ENCODE data around the gene TMX1.
A peak's percentile ranks its signal among the peaks of the same experiment; 100 is the strongest.

The TMX1 gene, protein sequence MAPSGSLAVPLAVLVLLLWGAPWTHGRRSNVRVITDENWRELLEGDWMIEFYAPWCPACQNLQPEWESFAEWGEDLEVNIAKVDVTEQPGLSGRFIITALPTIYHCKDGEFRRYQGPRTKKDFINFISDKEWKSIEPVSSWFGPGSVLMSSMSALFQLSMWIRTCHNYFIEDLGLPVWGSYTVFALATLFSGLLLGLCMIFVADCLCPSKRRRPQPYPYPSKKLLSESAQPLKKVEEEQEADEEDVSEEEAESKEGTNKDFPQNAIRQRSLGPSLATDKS

DNA sequence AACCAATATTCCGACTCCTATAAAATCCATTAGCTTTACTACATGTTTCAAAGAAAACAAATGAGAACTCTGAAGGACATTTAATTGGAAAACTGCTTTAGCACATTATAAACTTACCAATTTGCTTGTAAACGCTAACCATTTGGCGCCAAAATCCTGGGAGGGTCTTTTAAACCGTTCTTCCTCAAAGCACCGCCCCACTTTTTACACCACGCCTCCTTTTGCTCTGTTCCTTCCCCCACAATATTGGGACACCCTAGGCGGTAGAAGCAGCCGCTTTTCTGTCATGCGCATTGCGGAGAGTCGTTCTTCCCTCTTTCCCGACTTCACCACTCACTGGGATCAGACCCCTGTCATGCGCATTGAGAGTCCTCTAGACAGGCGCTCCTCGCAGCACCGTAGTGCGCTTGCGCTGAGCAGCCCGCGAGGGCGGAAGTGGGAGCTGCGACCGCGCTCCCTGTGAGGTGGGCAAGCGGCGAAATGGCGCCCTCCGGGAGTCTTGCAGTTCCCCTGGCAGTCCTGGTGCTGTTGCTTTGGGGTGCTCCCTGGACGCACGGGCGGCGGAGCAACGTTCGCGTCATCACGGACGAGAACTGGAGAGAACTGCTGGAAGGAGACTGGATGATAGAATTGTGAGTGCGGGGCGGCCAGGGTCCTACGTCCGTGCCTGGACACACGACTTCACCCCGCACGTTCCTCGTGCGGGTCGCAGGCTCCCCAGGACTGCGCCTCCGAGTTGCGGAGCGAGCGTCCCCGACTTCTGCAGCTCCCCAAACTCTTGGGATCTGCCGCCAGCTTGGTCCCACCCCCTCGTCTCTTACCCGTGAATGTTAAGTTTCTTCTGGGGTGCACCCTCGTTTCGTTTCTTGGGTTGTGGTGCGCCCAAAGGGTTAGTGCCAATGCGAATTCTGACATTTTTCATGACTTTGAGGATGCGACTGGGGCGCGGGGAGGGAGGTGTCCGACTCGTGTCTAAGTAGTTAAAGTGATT lies at the start of gene TMX1:
Gene TMX1 (plus strand): TSS at position 435 of the 991 bp plus-strand sequence. CDS start 46 bp downstream, at position 481.
- TF ChIP-seq, protein P1, sequence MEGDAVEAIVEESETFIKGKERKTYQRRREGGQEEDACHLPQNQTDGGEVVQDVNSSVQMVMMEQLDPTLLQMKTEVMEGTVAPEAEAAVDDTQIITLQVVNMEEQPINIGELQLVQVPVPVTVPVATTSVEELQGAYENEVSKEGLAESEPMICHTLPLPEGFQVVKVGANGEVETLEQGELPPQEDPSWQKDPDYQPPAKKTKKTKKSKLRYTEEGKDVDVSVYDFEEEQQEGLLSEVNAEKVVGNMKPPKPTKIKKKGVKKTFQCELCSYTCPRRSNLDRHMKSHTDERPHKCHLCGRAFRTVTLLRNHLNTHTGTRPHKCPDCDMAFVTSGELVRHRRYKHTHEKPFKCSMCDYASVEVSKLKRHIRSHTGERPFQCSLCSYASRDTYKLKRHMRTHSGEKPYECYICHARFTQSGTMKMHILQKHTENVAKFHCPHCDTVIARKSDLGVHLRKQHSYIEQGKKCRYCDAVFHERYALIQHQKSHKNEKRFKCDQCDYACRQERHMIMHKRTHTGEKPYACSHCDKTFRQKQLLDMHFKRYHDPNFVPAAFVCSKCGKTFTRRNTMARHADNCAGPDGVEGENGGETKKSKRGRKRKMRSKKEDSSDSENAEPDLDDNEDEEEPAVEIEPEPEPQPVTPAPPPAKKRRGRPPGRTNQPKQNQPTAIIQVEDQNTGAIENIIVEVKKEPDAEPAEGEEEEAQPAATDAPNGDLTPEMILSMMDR (conservative IDR thresholded peaks at IDR 0.05; ENCODE audit: low read depth, low read length): peak; percentile 29
- peak; percentile 99 for DNase-seq (ENCODE audit: low read depth)
- H3K4me3 ChIP-seq (ENCODE audit: low read depth, low read length): peak within 1 kb of the TSS; percentile 100

DNA sequence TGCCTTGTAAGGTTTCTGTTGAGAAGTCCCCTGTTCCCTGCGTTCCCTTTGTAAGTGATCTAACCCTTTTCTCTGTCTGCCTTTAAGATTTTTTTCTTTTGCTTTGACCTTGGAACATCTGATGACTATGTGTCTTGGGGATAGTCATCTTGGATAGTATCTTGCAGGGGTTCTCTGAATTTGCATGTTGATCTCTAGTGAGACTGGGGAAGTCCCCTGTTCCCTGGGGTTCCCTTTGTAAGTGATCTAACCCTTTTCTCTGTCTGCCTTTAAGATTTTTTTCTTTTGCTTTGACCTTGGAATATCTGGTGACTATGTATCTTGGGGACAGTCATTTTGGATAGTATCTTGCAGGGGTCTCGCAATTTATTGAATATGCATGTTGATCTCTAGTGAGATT lies 38.2 kb upstream of the TMX1 start:
- no peak overlapping the region for H3K4me3 ChIP-seq (ENCODE audit: low read depth, low read length)
- TF ChIP-seq, protein P1 (conservative IDR thresholded peaks at IDR 0.05; ENCODE audit: low read depth, low read length): no peak
- DNase-seq (ENCODE audit: low read depth): no peak

DNA sequence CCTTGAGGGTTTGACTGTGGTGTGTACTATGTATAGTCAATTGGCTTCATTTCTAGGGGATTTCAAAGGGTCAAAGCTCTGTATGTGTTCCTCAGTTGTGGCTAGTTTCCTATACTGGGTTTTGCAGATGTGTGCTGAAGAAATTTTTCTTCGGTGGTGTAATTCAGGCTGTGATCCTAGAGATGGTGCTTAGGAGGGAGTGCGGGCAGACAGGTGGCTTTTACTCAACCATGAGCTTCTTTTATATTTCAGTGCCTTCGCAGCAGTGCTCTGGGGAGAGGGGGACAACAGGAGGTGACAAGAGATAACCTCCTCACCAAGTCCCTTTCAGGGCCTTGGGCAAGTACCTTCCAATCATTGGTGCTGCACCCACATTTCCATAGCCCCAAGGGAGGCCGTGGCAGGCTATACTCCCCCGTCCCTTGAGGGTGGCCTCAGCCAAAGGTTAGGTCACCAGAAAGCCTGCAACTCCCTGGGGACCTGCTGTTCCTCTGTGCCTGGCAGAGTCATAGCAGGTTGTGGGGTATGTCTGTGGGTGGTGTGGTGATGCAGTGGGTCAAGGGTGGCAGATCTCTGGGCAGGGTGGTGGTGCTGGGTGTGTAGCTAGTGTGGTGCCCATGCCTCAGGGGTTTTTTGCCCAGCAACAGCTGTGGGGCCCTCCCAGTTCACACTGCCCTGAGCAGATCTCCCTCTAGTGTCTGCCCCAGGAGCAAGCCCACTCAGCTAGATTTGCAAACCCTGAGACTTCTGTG lies 37.0 kb upstream of the TMX1 start:
- DNase-seq (ENCODE audit: low read depth): no peak
- H3K4me3 ChIP-seq (ENCODE audit: low read depth, low read length): no peak overlapping the region
- TF ChIP-seq, protein P1 (conservative IDR thresholded peaks at IDR 0.05; ENCODE audit: low read depth, low read length): no peak

DNA sequence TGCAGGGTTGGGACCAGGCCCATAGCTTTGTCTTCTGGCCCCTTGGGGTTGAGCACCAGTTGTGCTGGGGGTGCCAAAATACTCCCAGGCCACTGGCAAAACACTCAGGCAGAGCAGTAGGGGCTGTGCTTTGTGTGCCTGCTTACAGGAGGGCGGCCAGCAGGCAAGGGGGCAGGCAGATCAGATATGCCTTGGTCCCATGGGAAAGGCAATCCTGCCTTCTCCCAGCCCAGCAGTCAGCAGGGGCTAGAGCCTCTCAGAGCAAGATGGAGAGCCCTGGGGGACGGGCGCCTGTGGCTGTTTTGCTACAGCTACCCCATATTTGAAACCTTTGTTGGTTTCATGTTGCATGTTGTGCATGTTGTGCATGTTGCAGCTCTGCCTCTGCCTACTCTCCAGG lies 36.2 kb upstream of the TMX1 start:
- TF ChIP-seq, protein P1 (conservative IDR thresholded peaks at IDR 0.05; ENCODE audit: low read depth, low read length): no peak
- DNase-seq (ENCODE audit: low read depth): no peak
- no peak overlapping the region for H3K4me3 ChIP-seq (ENCODE audit: low read depth, low read length)

DNA sequence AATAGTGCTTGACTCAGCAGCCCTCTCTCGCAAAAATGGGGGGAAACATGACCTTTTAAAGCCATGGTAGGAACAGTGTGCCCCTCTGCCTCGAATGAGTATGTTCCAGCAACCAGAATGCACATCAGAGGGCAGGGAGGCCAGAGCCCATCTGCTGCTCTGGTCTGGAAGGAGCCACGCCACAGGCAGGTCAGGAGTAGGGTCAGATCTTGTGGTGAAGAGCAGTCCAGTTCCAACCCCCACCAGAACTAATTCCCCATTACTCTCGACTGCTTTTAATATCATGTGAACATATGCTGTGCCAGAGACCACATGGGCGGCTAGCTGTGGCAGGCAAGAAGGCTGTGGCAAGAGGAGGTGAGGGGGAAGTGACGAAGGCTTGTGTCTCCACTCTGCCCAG lies 34.6 kb upstream of the TMX1 start:
- TF ChIP-seq, protein P1 (conservative IDR thresholded peaks at IDR 0.05; ENCODE audit: low read depth, low read length): no peak
- peak; percentile 32 for DNase-seq (ENCODE audit: low read depth)
- no peak overlapping the region for H3K4me3 ChIP-seq (ENCODE audit: low read depth, low read length)

DNA sequence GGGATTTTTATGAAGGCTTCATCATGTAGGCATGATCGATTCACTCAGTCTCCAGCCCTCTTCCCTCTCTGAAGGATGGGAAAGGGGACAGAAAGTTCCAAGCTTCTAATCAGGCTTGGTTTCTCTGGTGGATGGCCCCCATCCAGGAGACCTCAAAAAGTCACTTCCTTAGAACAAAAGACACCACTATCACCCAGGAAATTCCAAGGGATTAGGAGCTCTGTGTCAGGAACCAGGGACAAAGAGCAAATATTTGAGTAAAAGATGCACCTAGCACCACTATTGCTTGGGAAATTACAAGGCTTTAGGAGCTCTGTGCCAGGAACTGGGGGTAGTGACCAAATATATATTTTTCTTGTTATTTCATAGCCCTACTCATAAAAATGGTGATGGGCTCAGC lies 33.6 kb upstream of the TMX1 start:
- no peak overlapping the region for H3K4me3 ChIP-seq (ENCODE audit: low read depth, low read length)
- TF ChIP-seq, protein P1 (conservative IDR thresholded peaks at IDR 0.05; ENCODE audit: low read depth, low read length): no peak
- DNase-seq (ENCODE audit: low read depth): no peak

Measured in choroid plexus epithelial cell (primary cell).